ENCODE measurements around the gene RPL22.
A peak's percentile ranks its signal among the peaks of the same experiment; 100 is the strongest.

Gene RPL22

GRCh38 chr1:6157132-6157527 is 42.3 kb downstream of the RPL22 start:
- DNase-seq (ENCODE audit: low read depth in 2 of 3, low spot score in 2 of 3): no peak

- no peak for DNase-seq (ENCODE audit: low read depth in 2 of 3, low spot score in 2 of 3)
Observed at GRCh38 chr1:6154525-6155319, 44.7 kb downstream of the RPL22 start.

GRCh38 chr1:6152882-6153281 is 46.5 kb downstream of the RPL22 start:
- no peak for DNase-seq (ENCODE audit: low read depth in 2 of 3, low spot score in 2 of 3)

- DNase-seq (ENCODE audit: low read depth in 2 of 3, low spot score in 2 of 3): no peak
Observed at GRCh38 chr1:6152181-6152580, 47.2 kb downstream of the RPL22 start.

GRCh38 chr1:6151291-6151822 is 48.0 kb downstream of the RPL22 start:
- no peak for DNase-seq (ENCODE audit: low read depth in 2 of 3, low spot score in 2 of 3)

- no peak for DNase-seq (ENCODE audit: low read depth in 2 of 3, low spot score in 2 of 3)
Observed at GRCh38 chr1:6150006-6150938, 49.1 kb downstream of the RPL22 start.

- DNase-seq (ENCODE audit: low read depth in 2 of 3, low spot score in 2 of 3): no peak
Observed at GRCh38 chr1:6149597-6149996, 49.8 kb downstream of the RPL22 start.

GRCh38 chr1:6148497-6149241 is 50.7 kb downstream of the RPL22 start:
- DNase-seq (ENCODE audit: low read depth in 2 of 3, low spot score in 2 of 3): peak; percentile 24 to 49 (median 46)

- DNase-seq (ENCODE audit: low read depth in 2 of 3, low spot score in 2 of 3): no peak
Observed at GRCh38 chr1:6145864-6146410, 53.5 kb downstream of the RPL22 start.

GRCh38 chr1:6145396-6145750 is 54.0 kb downstream of the RPL22 start:
- DNase-seq (ENCODE audit: low read depth in 2 of 3, low spot score in 2 of 3): no peak

- no peak for DNase-seq (ENCODE audit: low read depth in 2 of 3, low spot score in 2 of 3)
Observed at GRCh38 chr1:6144647-6145395, 54.6 kb downstream of the RPL22 start.

- no peak for DNase-seq (ENCODE audit: low read depth in 2 of 3, low spot score in 2 of 3)
Observed at GRCh38 chr1:6144175-6144574, 55.2 kb downstream of the RPL22 start.

- no peak for DNase-seq (ENCODE audit: low read depth in 2 of 3, low spot score in 2 of 3)
Observed at GRCh38 chr1:6143395-6143794, 56.0 kb downstream of the RPL22 start.

- no peak for DNase-seq (ENCODE audit: low read depth in 2 of 3, low spot score in 2 of 3)
Observed at GRCh38 chr1:6142734-6143133, 56.7 kb downstream of the RPL22 start.

GRCh38 chr1:6142036-6142621 is 57.3 kb downstream of the RPL22 start:
- no peak for DNase-seq (ENCODE audit: low read depth in 2 of 3, low spot score in 2 of 3)

GRCh38 chr1:6141592-6141991 is 57.8 kb downstream of the RPL22 start:
- peak in 1 of 3 experiments; percentile 18 for DNase-seq (ENCODE audit: low read depth in 2 of 3, low spot score in 2 of 3)

- DNase-seq (ENCODE audit: low read depth in 2 of 3, low spot score in 2 of 3): no peak
Observed at GRCh38 chr1:6140413-6140812, 59.0 kb downstream of the RPL22 start.

GRCh38 chr1:6137758-6138157 is 61.6 kb downstream of the RPL22 start:
- no peak for DNase-seq (ENCODE audit: low read depth in 2 of 3, low spot score in 2 of 3)

GRCh38 chr1:6136516-6137220 is 62.7 kb downstream of the RPL22 start:
- no peak for DNase-seq (ENCODE audit: low read depth in 2 of 3, low spot score in 2 of 3)
